ENCODE results near the gene BRIX1.

DNA sequence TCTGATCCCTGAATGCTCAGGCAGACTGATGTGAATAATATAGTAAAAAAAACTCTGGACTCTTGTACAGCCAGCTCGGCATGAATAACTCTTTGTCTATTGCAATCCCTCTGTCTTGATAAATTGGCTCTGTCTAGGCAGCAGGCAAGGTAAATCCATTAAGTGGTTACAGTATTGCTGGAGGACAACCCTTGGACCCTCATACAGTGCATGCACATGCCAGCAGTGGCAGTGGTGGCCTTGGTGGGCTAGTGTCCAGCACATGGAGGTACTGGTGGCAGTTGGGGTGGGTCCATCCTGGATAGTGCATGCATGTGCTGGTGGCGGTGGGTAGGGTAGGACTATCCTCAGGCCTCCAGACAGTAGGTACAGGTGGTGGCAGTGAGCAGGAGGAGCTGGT, 52.7 kb downstream of the BRIX1 start:
- TF ChIP-seq, protein P1, sequence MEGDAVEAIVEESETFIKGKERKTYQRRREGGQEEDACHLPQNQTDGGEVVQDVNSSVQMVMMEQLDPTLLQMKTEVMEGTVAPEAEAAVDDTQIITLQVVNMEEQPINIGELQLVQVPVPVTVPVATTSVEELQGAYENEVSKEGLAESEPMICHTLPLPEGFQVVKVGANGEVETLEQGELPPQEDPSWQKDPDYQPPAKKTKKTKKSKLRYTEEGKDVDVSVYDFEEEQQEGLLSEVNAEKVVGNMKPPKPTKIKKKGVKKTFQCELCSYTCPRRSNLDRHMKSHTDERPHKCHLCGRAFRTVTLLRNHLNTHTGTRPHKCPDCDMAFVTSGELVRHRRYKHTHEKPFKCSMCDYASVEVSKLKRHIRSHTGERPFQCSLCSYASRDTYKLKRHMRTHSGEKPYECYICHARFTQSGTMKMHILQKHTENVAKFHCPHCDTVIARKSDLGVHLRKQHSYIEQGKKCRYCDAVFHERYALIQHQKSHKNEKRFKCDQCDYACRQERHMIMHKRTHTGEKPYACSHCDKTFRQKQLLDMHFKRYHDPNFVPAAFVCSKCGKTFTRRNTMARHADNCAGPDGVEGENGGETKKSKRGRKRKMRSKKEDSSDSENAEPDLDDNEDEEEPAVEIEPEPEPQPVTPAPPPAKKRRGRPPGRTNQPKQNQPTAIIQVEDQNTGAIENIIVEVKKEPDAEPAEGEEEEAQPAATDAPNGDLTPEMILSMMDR (IDR thresholded peaks at IDR 0.05), result no peak
- TF ChIP-seq ZFX (IDR thresholded peaks at IDR 0.05; ENCODE audit: borderline replicate concordance), result no peak

All from 22Rv1 (cell line).